Measurements from ENCODE around the gene PRKCG.

PRKCG gene

DNA sequence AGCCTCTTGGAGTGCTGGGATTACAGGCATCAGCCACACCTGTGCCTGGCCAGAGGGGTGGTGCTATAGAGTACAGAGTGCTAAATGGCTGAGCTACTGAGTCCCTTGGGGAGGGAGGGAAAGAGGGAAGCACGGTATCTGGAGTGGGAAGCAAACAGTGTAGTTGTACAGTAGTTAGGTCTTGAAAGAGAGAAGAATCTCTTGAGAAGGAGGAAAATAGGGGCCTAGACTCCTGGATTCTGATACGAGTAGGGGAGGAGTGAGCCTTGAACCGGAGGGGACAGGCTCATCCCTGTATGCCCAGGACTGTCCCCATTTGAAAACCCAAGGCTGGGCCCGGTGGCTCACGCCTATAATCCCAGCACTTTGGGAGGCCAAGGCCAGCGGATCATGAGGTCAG lies 9.2 kb upstream of the PRKCG start:
- in situ Hi-C loops (cut with HindIII; ENCODE audit: low sequenced_read_pairs): no loop called here
- TF ChIP-seq, protein P1, sequence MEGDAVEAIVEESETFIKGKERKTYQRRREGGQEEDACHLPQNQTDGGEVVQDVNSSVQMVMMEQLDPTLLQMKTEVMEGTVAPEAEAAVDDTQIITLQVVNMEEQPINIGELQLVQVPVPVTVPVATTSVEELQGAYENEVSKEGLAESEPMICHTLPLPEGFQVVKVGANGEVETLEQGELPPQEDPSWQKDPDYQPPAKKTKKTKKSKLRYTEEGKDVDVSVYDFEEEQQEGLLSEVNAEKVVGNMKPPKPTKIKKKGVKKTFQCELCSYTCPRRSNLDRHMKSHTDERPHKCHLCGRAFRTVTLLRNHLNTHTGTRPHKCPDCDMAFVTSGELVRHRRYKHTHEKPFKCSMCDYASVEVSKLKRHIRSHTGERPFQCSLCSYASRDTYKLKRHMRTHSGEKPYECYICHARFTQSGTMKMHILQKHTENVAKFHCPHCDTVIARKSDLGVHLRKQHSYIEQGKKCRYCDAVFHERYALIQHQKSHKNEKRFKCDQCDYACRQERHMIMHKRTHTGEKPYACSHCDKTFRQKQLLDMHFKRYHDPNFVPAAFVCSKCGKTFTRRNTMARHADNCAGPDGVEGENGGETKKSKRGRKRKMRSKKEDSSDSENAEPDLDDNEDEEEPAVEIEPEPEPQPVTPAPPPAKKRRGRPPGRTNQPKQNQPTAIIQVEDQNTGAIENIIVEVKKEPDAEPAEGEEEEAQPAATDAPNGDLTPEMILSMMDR (IDR thresholded peaks at IDR 0.05; ENCODE audit: low read depth, low read length): no peak
- no peak for DNase-seq (ENCODE audit: low read depth, low spot score)
- H3K4me3 ChIP-seq (ENCODE audit: low read depth, low read length): no peak overlapping the region

DNA sequence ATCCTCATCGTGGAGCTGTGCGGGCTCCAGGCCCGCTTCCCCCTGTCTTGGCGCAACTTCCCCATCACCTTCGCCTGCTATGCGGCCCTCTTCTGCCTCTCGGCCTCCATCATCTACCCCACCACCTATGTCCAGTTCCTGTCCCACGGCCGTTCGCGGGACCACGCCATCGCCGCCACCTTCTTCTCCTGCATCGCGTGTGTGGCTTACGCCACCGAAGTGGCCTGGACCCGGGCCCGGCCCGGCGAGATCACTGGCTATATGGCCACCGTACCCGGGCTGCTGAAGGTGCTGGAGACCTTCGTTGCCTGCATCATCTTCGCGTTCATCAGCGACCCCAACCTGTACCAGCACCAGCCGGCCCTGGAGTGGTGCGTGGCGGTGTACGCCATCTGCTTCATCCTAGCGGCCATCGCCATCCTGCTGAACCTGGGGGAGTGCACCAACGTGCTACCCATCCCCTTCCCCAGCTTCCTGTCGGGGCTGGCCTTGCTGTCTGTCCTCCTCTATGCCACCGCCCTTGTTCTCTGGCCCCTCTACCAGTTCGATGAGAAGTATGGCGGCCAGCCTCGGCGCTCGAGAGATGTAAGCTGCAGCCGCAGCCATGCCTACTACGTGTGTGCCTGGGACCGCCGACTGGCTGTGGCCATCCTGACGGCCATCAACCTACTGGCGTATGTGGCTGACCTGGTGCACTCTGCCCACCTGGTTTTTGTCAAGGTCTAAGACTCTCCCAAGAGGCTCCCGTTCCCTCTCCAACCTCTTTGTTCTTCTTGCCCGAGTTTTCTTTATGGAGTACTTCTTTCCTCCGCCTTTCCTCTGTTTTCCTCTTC lies 8.0 kb upstream of the PRKCG start:
- in situ Hi-C loops (cut with HindIII; ENCODE audit: low sequenced_read_pairs): no loop called here
- TF ChIP-seq, protein P1 (IDR thresholded peaks at IDR 0.05; ENCODE audit: low read depth, low read length): no peak
- no peak for DNase-seq (ENCODE audit: low read depth, low spot score)
- no peak overlapping the region for H3K4me3 ChIP-seq (ENCODE audit: low read depth, low read length)

DNA sequence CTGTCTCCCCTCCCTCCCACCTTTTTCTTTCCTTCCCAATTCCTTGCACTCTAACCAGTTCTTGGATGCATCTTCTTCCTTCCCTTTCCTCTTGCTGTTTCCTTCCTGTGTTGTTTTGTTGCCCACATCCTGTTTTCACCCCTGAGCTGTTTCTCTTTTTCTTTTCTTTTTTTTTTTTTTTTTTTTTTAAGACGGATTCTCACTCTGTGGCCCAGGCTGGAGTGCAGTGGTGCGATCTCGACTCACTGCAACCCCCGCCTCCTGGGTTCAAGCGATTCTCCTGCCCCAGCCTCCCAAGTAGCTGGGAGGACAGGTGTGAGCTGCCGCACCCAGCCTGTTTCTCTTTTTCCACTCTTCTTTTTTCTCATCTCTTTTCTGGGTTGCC lies 7.4 kb upstream of the PRKCG start:
- H3K4me3 ChIP-seq (ENCODE audit: low read depth, low read length): no peak overlapping the region
- in situ Hi-C loops (cut with HindIII; ENCODE audit: low sequenced_read_pairs): no loop called here
- TF ChIP-seq, protein P1 (IDR thresholded peaks at IDR 0.05; ENCODE audit: low read depth, low read length): no peak
- no peak for DNase-seq (ENCODE audit: low read depth, low spot score)

GRCh38 chr19:53875602-53876325 lies 6.2 kb upstream of the PRKCG start:
- TF ChIP-seq, protein P1 (IDR thresholded peaks at IDR 0.05; ENCODE audit: low read depth, low read length): no peak
- no peak overlapping the region for H3K4me3 ChIP-seq (ENCODE audit: low read depth, low read length)
- in situ Hi-C loops (cut with HindIII; ENCODE audit: low sequenced_read_pairs): no loop called here

GRCh38 chr19:53876651-53877224 lies 5.3 kb upstream of the PRKCG start:
- in situ Hi-C loops (cut with HindIII; ENCODE audit: low sequenced_read_pairs): no loop called here
- TF ChIP-seq, protein P1 (IDR thresholded peaks at IDR 0.05; ENCODE audit: low read depth, low read length): no peak
- no peak overlapping the region for H3K4me3 ChIP-seq (ENCODE audit: low read depth, low read length)
- DNase-seq (ENCODE audit: low read depth, low spot score): no peak

More at GRCh38 chr19:53875602-53876325, 6.2 kb upstream of the PRKCG start:
- no peak for DNase-seq (ENCODE audit: low read depth, low spot score)

DNA sequence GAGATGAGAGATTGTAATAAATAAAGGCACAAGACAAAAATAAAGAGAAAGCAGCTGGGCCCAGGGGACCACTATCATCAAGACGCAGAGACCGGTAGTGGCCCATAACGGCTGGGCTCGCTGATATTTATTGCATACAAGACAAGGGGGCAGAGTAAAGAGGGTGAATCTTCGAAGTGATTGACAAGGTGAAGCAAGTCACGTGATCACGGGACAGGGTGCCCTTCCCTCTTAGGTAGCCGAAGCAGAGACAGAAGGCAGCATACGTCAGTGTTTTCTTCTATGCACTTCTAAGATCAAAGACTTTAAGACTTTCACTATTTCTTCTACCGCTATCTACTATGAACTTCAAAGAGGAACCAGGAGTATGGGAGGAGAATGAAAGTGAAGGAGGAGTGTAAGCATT lies 4.6 kb upstream of the PRKCG start:
- in situ Hi-C loops (cut with HindIII; ENCODE audit: low sequenced_read_pairs): no loop called here
- DNase-seq (ENCODE audit: low read depth, low spot score): no peak
- TF ChIP-seq, protein P1 (IDR thresholded peaks at IDR 0.05; ENCODE audit: low read depth, low read length): no peak
- H3K4me3 ChIP-seq (ENCODE audit: low read depth, low read length): no peak overlapping the region
